Right ventricle myocardium inferior (tissue), 1 donor: ENCODE measurements around the gene CLIC4. TPM values are rescaled to one million over a fixed set of nuclear protein-coding genes. Genes with fewer than 3 reads are reported as not detected.

Experiments used
- ATAC-seq: fragments of 200-7000 bp; cut with Tn5 transposase; one replicate; pipeline ENCODE4 v1.9.1; 2020; ENCODE audit warnings: mild to moderate bottlenecking, moderate library complexity
- DNase-seq: peaks from one replicate; pipeline ENCODE4 v3.0.0; 2021; ENCODE audit errors: missing footprints
- intact Hi-C: fragments of 100-400 bp; cut with DNase I; formaldehyde crosslinking; loops from one replicate; pipeline ENCODE4 v1.11.0; 2022
- total RNA-seq: library from RNA; stranded (reverse); fragmentation: NEBNext Ultra II Directional; extraction: Animal tissue kit (Norgen Biotek cat#: 25700); gene quantifications from one replicate; pipeline ENCODE4 v1.2.1, GENCODE V29; 2021
- donor health status: DM: no; HTN: yes; CAD: no; lungs with severe emphysema.

Gene CLIC4
- total RNA-seq, 1 donor from 2014 or later: 406 TPM

GRCh38 chr1:24828887-24829192 lies 83.6 kb downstream of the CLIC4 start:
- no peak for DNase-seq
- intact Hi-C loops: loop anchor here (2.0 kb wide), 1 partner anchor 84 kb away; the partner anchor contains the start of gene CLIC4
- no peak for ATAC-seq

- peak; percentile 83 for ATAC-seq
- no peak for DNase-seq
- intact Hi-C loops: loop anchor here (2.0 kb wide), 1 partner anchor 142 kb away; no protein-coding TSS in a partner anchor
Observed at GRCh38 chr1:24830680-24831272, 85.5 kb downstream of the CLIC4 start.

- DNase-seq (no peak), ATAC-seq (no peak)
Observed at GRCh38 chr1:24841593-24841992, 96.3 kb downstream of the CLIC4 start.

GRCh38 chr1:24846671-24847070 lies 101.4 kb downstream of the CLIC4 start:
- no peak for ATAC-seq
- intact Hi-C loops: loop anchor here (5.0 kb wide), 1 partner anchor 256 kb away; no protein-coding TSS in a partner anchor
- no peak for DNase-seq

More at GRCh38 chr1:24841593-24841992, 96.3 kb downstream of the CLIC4 start:
- intact Hi-C loops: no loop called here

GRCh38 chr1:24847995-24848881 lies 103.0 kb downstream of the CLIC4 start:
- ATAC-seq (peak; percentile 95), DNase-seq (peak; percentile 95)
- intact Hi-C loops: loop anchor here (1.0 to 5.0 kb wide), 2 partner anchors 254 to 356 kb away; no protein-coding TSS in a partner anchor

GRCh38 chr1:24849672-24850295 lies 104.5 kb downstream of the CLIC4 start:
- ATAC-seq (no peak), DNase-seq (no peak)
- intact Hi-C loops: loop anchor here (5.0 kb wide), 1 partner anchor 253 kb away; no protein-coding TSS in a partner anchor

GRCh38 chr1:24850328-24850920 lies 105.2 kb downstream of the CLIC4 start:
- ATAC-seq: no peak
- no peak for DNase-seq
- intact Hi-C loops: no loop called here

GRCh38 chr1:24853649-24854048 lies 108.4 kb downstream of the CLIC4 start:
- DNase-seq (no peak), ATAC-seq (no peak)
- intact Hi-C loops: no loop called here

GRCh38 chr1:24855474-24855873 lies 110.2 kb downstream of the CLIC4 start:
- no peak for ATAC-seq
- DNase-seq: no peak
- intact Hi-C loops: no loop called here

- intact Hi-C loops: no loop called here
- no peak for ATAC-seq
- no peak for DNase-seq
Observed at GRCh38 chr1:24856787-24857506, 111.7 kb downstream of the CLIC4 start.

- intact Hi-C loops: no loop called here
- DNase-seq (no peak), ATAC-seq (no peak)
Observed at GRCh38 chr1:24857507-24858133, 112.4 kb downstream of the CLIC4 start.

GRCh38 chr1:24858277-24858676 lies 113.0 kb downstream of the CLIC4 start:
- intact Hi-C loops: no loop called here
- ATAC-seq (no peak), DNase-seq (no peak)

GRCh38 chr1:24859063-24860010 lies 114.1 kb downstream of the CLIC4 start:
- no peak for ATAC-seq
- DNase-seq: no peak
- intact Hi-C loops: no loop called here

GRCh38 chr1:24860841-24861240 lies 115.6 kb downstream of the CLIC4 start:
- ATAC-seq: no peak
- intact Hi-C loops: no loop called here

GRCh38 chr1:24861821-24862727 lies 116.8 kb downstream of the CLIC4 start:
- ATAC-seq: no peak
- no peak for DNase-seq
- intact Hi-C loops: no loop called here

More at GRCh38 chr1:24860841-24861240, 115.6 kb downstream of the CLIC4 start:
- DNase-seq: no peak
